Lung (tissue), 12 donors: ENCODE measurements around the gene FAM53C. TPM values are rescaled to one million over a fixed set of nuclear protein-coding genes. Genes with fewer than 3 reads are reported as not detected.

Experiments used
- ATAC-seq: fragments of 200-7000 bp; cut with Tn5 transposase; one replicate; pipeline ENCODE4 v1.9.1; 2020; ENCODE audit warnings: moderate number of reproducible peaks; ENCODE audit not compliant: insufficient read depth, low FRiP score
- DNase-seq, 3 donors: peaks; one replicate each; pipeline ENCODE4 v3.0.0-alpha.2; 2013 to 2017
- H3K27ac ChIP-seq, 2 donors: one replicate each; pipeline ENCODE4 v1.5.1; 2013; ENCODE audit warnings: mild to moderate bottlenecking in 2 of 2, moderate library complexity in 2 of 2, control low read depth in 1 of 2, inconsistent platforms in 1 of 2, low read depth in 1 of 2, low read length in 1 of 2
- H3K27me3 ChIP-seq, 3 donors: one replicate each; pipeline ENCODE4 v1.5.1; 2013; ENCODE audit warnings: low read length in 2 of 3; ENCODE audit not compliant: control insufficient read depth in 3 of 3, insufficient read depth in 3 of 3
- H3K36me3 ChIP-seq, 4 donors: one replicate each; pipeline ENCODE4 v1.5.1; 2013; ENCODE audit warnings: low read length in 4 of 4, mild to moderate bottlenecking in 1 of 4, moderate library complexity in 1 of 4; ENCODE audit not compliant: control insufficient read depth in 4 of 4, insufficient read depth in 4 of 4
- H3K4me1 ChIP-seq, 5 donors: one replicate each; pipeline ENCODE4 v1.5.1; 2013; ENCODE audit warnings: low read length in 5 of 5, mild to moderate bottlenecking in 2 of 5, moderate library complexity in 1 of 5; ENCODE audit not compliant: control insufficient read depth in 5 of 5, insufficient read depth in 5 of 5
- H3K4me3 ChIP-seq: one replicate; pipeline ENCODE4 v1.5.1; 2013; ENCODE audit warnings: mild to moderate bottlenecking, control low read depth, moderate library complexity
- H3K9ac ChIP-seq, 2 donors: one replicate each; pipeline ENCODE4 v1.5.1; 2013; ENCODE audit warnings: low read length in 2 of 2, control low read depth in 1 of 2; ENCODE audit not compliant: insufficient read depth in 1 of 2
- H3K9me3 ChIP-seq, 4 donors: one replicate each; pipeline ENCODE4 v1.5.1; 2013; ENCODE audit warnings: low read length in 3 of 4, mild to moderate bottlenecking in 1 of 4, moderate library complexity in 1 of 4; ENCODE audit not compliant: control insufficient read depth in 4 of 4, insufficient read depth in 3 of 4
- WGBS, 2 donors: extraction: QIAGEN DNeasy Blood & Tissue Kit; methylation state at CpG; one replicate each; pipeline ENCODE4 v1.1.7; 2013; 5-methylcytosine and 5-hydroxymethylcytosine counted together
- polyA plus RNA-seq, 2 donors: library from polyadenylated mRNA; stranded (reverse); fragments of 200-250 nt; gene quantifications; one replicate each; pipeline ENCODE4 v1.2.1, GENCODE V29; 2013
- total RNA-seq, 2 donors: library from RNA; depleted of rRNA in 1 of 2; stranded (reverse); fragments of >200 nt in 1 of 2; gene quantifications; one replicate each; pipeline ENCODE4 v1.2.1, GENCODE V29; 2014 to 2021
- TF ChIP-seq, protein P1 (sequence below): IDR thresholded peaks from 2 replicates; pipeline ENCODE4 v1.5.1; 2012; ENCODE audit warnings: mild to moderate bottlenecking; ENCODE audit errors: control extremely low read depth, extremely low read depth
- donor health status: control.
- donor health status: control.
- donor health status: Bipolar disorder and iron deficiency.
- donor health status: healthy.
- donor health status: DM: yes; HTN: yes; CAD: no.

Gene FAM53C
- total and polyA plus RNA-seq, 4 donors: 8.2 to 28.0 (median 21.1) TPM

DNA sequence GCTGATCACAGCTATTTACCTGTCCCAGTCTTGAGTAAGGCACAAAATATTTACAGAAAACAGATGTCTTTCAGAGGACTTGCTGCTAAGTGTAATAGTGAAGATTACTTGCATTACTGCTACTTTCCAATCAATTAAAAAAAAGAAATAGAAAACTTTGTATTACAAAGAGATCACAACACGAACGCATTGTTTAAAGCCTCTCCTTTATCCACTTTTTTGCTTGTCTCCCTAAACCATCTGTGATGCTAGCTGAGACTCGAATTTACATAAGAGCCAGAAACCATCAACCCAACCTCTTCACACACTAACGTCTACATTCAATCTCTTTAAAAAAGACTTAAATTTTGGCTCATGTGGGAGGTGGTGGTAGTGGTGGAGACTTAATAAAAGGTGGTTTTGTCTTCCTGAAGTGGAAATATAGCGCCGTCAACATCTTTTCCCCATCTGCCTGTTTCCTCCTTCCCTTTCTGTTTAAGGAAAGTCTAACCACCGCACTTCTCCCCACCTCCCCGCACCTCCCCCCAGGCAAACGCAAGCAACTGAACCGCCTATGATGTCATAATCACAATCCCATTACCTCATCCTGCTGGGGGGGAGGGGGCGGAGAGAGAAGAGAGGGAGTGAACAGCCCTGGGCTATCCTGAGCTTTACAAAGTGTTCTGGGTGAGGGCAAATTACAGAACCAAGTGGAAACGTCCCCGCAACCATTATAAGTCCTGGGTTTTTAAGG is 948 bp upstream of the FAM53C start:
- H3K27me3 ChIP-seq: no peaks in the 10 kb centered on the region
- no peaks in the 10 kb centered on the region for H3K9me3 ChIP-seq
- H3K27ac ChIP-seq: peak overlapping the region; percentile 81 to 94
- 22 to 23% methylated on average over 13 of the region's 13 CpGs for WGBS, 2 donors
- peak overlapping the region; percentile 83 to 91 for H3K9ac ChIP-seq
- no peak for DNase-seq
- peak; percentile 53 for ATAC-seq
- TF ChIP-seq, protein P1, sequence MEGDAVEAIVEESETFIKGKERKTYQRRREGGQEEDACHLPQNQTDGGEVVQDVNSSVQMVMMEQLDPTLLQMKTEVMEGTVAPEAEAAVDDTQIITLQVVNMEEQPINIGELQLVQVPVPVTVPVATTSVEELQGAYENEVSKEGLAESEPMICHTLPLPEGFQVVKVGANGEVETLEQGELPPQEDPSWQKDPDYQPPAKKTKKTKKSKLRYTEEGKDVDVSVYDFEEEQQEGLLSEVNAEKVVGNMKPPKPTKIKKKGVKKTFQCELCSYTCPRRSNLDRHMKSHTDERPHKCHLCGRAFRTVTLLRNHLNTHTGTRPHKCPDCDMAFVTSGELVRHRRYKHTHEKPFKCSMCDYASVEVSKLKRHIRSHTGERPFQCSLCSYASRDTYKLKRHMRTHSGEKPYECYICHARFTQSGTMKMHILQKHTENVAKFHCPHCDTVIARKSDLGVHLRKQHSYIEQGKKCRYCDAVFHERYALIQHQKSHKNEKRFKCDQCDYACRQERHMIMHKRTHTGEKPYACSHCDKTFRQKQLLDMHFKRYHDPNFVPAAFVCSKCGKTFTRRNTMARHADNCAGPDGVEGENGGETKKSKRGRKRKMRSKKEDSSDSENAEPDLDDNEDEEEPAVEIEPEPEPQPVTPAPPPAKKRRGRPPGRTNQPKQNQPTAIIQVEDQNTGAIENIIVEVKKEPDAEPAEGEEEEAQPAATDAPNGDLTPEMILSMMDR: no peak
- peaks cover 3 to 10% (median 7%) of the 10 kb centered on the region in 4 donors for H3K36me3 ChIP-seq
- peak overlapping the region; percentile 51 for H3K4me3 ChIP-seq
- H3K4me1 ChIP-seq: peaks cover 0 to 27% (median 6%) of the 10 kb centered on the region in 5 donors

GRCh38 chr5:138338411-138339090 is 485 bp downstream of the FAM53C start:
- Histone ChIP-seq H3K9me3 (no peaks in the 10 kb centered on the region), H3K4me1 (peaks cover 0 to 23% (median 6%) of the 10 kb centered on the region in 5 donors), H3K36me3 (peaks cover 3 to 10% (median 7%) of the 10 kb centered on the region in 4 donors), H3K27ac (peak overlapping the region; percentile 81 to 94), H3K4me3 (peak overlapping the region; percentile 50), H3K9ac (peak overlapping the region; percentile 77 to 91), H3K27me3 (no peaks in the 10 kb centered on the region)
- DNase-seq: peak in 1 of 3 donors; percentile 25
- no peak for ATAC-seq
- 1 to 3% methylated on average over 10 to 22 of the region's 22 CpGs for WGBS, 2 donors
- TF ChIP-seq, protein P1: no peak

DNA sequence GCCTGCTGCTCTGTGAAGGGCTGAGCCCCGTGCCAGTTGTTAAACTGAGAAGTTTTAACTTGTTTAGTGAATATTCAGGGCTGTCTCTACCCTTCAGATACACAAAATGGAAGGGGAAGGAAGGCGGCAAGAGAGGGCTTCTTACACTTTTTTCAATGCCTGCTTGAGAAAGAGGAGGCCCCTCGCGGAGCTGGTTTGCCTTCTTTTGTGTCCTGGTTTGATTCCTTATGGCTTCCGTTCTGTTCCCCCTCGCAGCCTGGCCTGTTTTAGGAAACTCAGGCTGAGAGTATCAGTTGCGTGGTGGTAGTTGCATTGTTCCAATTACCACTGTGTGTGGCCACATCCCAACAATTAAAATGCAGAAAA is 1.0 kb downstream of the FAM53C start:
- Histone ChIP-seq H3K9ac (peak overlapping the region; percentile 77 to 91), H3K9me3 (no peaks in the 10 kb centered on the region), H3K27ac (peak overlapping the region; percentile 36 to 88), H3K4me1 (peaks cover 0 to 23% (median 6%) of the 10 kb centered on the region in 5 donors), H3K4me3 (peak overlapping the region; percentile 50), H3K27me3 (no peaks in the 10 kb centered on the region), H3K36me3 (peaks cover 3 to 10% (median 7%) of the 10 kb centered on the region in 4 donors)
- ATAC-seq (no peak), DNase-seq (peak; percentile 50 to 74 (median 70))
- TF ChIP-seq, protein P1: no peak
- WGBS, 2 donors: 6 to 10% methylated on average over 7 of the region's 7 CpGs
